GM12891 (cell line): ENCODE measurements around the gene LGR6.

Experiments used
- PAX5 ChIP-seq: IDR thresholded peaks from 2 replicates; pipeline ENCODE4 v1.6.1; 2011; ENCODE audit warnings: low read length, moderate library complexity, mild to moderate bottlenecking; ENCODE audit not compliant: insufficient read depth, severe bottlenecking
- POLR2A ChIP-seq: IDR thresholded peaks from 2 replicates; pipeline ENCODE4 v1.6.1; 2011; ENCODE audit warnings: low read depth, low read length, control low read depth
- POLR2AphosphoS5 ChIP-seq: IDR thresholded peaks from 2 replicates; pipeline ENCODE4 v1.6.1; 2011; ENCODE audit warnings: low read depth, low read length, control low read depth
- SPI1 ChIP-seq: IDR thresholded peaks from 2 replicates; pipeline ENCODE4 v1.6.1; 2011; ENCODE audit warnings: low read depth, low read length, control low read depth
- TAF1 ChIP-seq: IDR thresholded peaks from 2 replicates; pipeline ENCODE4 v1.6.1; 2011; ENCODE audit warnings: low read depth, low read length, control low read depth

- TF ChIP-seq TAF1 = no peak
- no peak for TF ChIP-seq POLR2AphosphoS5
- TF ChIP-seq POLR2A = no peak
- no peak for TF ChIP-seq PAX5
- TF ChIP-seq SPI1 = no peak
Observed at GRCh38 chr1:202148391-202148790, 45.2 kb upstream of the LGR6 start.
